Esophagus squamous epithelium (tissue), 4 donors: ENCODE data around the gene CERT1.

Source experiments
- POLR2A ChIP-seq, 4 donors: fragments of 450-650 bp; IDR thresholded peaks; one replicate each; pipeline ENCODE4 v1.6.1; 2017; ENCODE audit warnings: antibody characterized with exemption in 4 of 4, mild to moderate bottlenecking in 4 of 4, moderate library complexity in 3 of 4
- TF ChIP-seq, protein P1 (sequence below), 6 experiments: fragments of 450-650 bp in 4 of 6; fragments of 200-600 bp in 2 of 6; sonication (generic) in 2 of 6; IDR thresholded peaks; one replicate each; pipeline ENCODE4 v1.5.1; 2016 to 2019; ENCODE audit warnings: antibody characterized with exemption in 6 of 6, mild to moderate bottlenecking in 4 of 6, moderate library complexity in 4 of 6

DNA sequence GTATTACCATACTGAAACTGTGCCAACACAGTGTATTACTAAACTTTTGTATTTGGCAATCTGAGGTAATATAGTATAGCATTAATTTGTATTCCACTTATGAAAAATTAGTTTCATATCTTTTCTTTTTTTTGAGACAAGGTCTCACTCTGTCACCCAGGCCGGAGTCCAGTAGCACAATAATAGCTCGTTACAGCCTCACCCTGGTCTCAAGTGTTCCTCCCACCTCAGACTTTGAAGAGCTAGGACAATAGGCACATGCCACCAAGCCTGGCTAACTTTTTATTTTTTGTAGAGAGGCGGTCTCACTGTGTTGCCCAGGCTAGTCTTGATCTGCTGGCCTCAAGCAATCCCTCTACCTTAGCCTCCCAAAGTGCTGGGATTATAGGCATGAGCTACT, 36.4 kb upstream of the CERT1 start:
- TF ChIP-seq, protein P1, sequence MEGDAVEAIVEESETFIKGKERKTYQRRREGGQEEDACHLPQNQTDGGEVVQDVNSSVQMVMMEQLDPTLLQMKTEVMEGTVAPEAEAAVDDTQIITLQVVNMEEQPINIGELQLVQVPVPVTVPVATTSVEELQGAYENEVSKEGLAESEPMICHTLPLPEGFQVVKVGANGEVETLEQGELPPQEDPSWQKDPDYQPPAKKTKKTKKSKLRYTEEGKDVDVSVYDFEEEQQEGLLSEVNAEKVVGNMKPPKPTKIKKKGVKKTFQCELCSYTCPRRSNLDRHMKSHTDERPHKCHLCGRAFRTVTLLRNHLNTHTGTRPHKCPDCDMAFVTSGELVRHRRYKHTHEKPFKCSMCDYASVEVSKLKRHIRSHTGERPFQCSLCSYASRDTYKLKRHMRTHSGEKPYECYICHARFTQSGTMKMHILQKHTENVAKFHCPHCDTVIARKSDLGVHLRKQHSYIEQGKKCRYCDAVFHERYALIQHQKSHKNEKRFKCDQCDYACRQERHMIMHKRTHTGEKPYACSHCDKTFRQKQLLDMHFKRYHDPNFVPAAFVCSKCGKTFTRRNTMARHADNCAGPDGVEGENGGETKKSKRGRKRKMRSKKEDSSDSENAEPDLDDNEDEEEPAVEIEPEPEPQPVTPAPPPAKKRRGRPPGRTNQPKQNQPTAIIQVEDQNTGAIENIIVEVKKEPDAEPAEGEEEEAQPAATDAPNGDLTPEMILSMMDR (IDR thresholded peaks at IDR 0.05): no peak
- no peak for TF ChIP-seq POLR2A (IDR thresholded peaks at IDR 0.05)
